ENCODE data around the gene NME9. TPM values are rescaled to one million over a fixed set of nuclear protein-coding genes. Genes with fewer than 3 reads are reported as not detected.

NME9 gene
- total and polyA plus RNA-seq, 4 donors: 0.08 to 0.39 TPM; not detected in 2

- no peak overlapping the region for H3K27ac ChIP-seq (ENCODE audit: low read depth in 1 of 2, low read length in 2 of 2)
- no peaks in the 10 kb centered on the region for H3K36me3 ChIP-seq (ENCODE audit: control insufficient read depth in 4 of 4, insufficient read depth in 3 of 4, low read depth in 1 of 4, low read length in 3 of 4)
- no peaks in the 10 kb centered on the region for H3K4me1 ChIP-seq (ENCODE audit: control insufficient read depth in 4 of 4, insufficient read depth in 4 of 4, low read length in 3 of 4)
- H3K9me3 ChIP-seq (ENCODE audit: control insufficient read depth in 4 of 4, low read length in 3 of 4): no peaks in the 10 kb centered on the region
- no peak for TF ChIP-seq EGR1 (IDR thresholded peaks at IDR 0.05; ENCODE audit: low read depth in 2 of 2)
- TF ChIP-seq REST (IDR thresholded peaks at IDR 0.05): no peak
- no peak for TF ChIP-seq ZBTB33 (IDR thresholded peaks at IDR 0.05)
- no peak for TF ChIP-seq HNF4A (conservative IDR thresholded peaks at IDR 0.05)
- no peak for TF ChIP-seq GABPA (IDR thresholded peaks at IDR 0.05 in 1 of 2, conservative IDR thresholded peaks at IDR 0.05 in 1 of 2)
- TF ChIP-seq FOXA2 (IDR thresholded peaks at IDR 0.05): no peak
- no peak for TF ChIP-seq TAF1 (conservative IDR thresholded peaks at IDR 0.05)
- no peak for TF ChIP-seq MAX (IDR thresholded peaks at IDR 0.05)
- TF ChIP-seq CTCF (IDR thresholded peaks at IDR 0.05; ENCODE audit: low read depth, low read length, missing input control): no peak
- TF ChIP-seq SP1 (IDR thresholded peaks at IDR 0.05): no peak
- no peak for TF ChIP-seq RXRA (IDR thresholded peaks at IDR 0.05)
- no peak for TF ChIP-seq JUND (IDR thresholded peaks at IDR 0.05)
- no peak for TF ChIP-seq RAD21 (IDR thresholded peaks at IDR 0.05)
- TF ChIP-seq YY1 (IDR thresholded peaks at IDR 0.05): no peak
- H3K4me3 ChIP-seq (ENCODE audit: low read depth in 1 of 3, low read length in 3 of 3): no peak overlapping the region
- H3K9ac ChIP-seq (ENCODE audit: low read depth in 1 of 2, low read length in 2 of 2): no peak overlapping the region
- no peak for DNase-seq (ENCODE audit: low spot score)
- no peaks in the 10 kb centered on the region for H3K27me3 ChIP-seq (ENCODE audit: control insufficient read depth in 4 of 4, insufficient read depth in 4 of 4, low read length in 3 of 4)
- 86% methylated on average over 9 of the region's 9 CpGs for WGBS
These were observed 41.7 kb upstream of the NME9 start for GRCh38 chr3:138371070-138371965.

- Histone ChIP-seq H3K4me1 (ENCODE audit: control insufficient read depth in 4 of 4, insufficient read depth in 4 of 4, low read length in 3 of 4) (no peaks in the 10 kb centered on the region), H3K27ac (ENCODE audit: low read depth in 1 of 2, low read length in 2 of 2) (no peak overlapping the region), H3K4me3 (ENCODE audit: low read depth in 1 of 3, low read length in 3 of 3) (no peak overlapping the region), H3K27me3 (ENCODE audit: control insufficient read depth in 4 of 4, insufficient read depth in 4 of 4, low read length in 3 of 4) (no peaks in the 10 kb centered on the region), H3K9me3 (ENCODE audit: control insufficient read depth in 4 of 4, low read length in 3 of 4) (no peaks in the 10 kb centered on the region), H3K36me3 (ENCODE audit: control insufficient read depth in 4 of 4, insufficient read depth in 3 of 4, low read depth in 1 of 4, low read length in 3 of 4) (no peaks in the 10 kb centered on the region), H3K9ac (ENCODE audit: low read depth in 1 of 2, low read length in 2 of 2) (no peak overlapping the region)
- no peak for DNase-seq (ENCODE audit: low spot score)
- 90% methylated on average over 8 of the region's 8 CpGs for WGBS
- TF ChIP-seq TAF1 (conservative IDR thresholded peaks at IDR 0.05) (no peak), ZBTB33 (IDR thresholded peaks at IDR 0.05) (no peak), GABPA (IDR thresholded peaks at IDR 0.05 in 1 of 2, conservative IDR thresholded peaks at IDR 0.05 in 1 of 2) (no peak), MAX (IDR thresholded peaks at IDR 0.05) (no peak), REST (IDR thresholded peaks at IDR 0.05) (no peak)
These were observed 40.7 kb upstream of the NME9 start for GRCh38 chr3:138370321-138370720.

Data from liver (tissue), 9 donors.